Measurements from ENCODE around the gene CBFA2T3. TPM values are rescaled to one million over a fixed set of nuclear protein-coding genes. Genes with fewer than 3 reads are reported as not detected.

CBFA2T3 gene
- total RNA-seq, 1 experiment from 2014 or later = 2.9 TPM

- no peak overlapping the region; a peak in 1 of 7 replicates for H3K27ac Mint-ChIP-seq
- peaks cover 0 to 14% (median 6%) of the 10 kb centered on the region in 3 experiments for H3K36me3 Mint-ChIP-seq (ENCODE audit: insufficient read depth in 1 of 3, low read depth in 3 of 3)
- Histone ChIP-seq H3K18ac (ENCODE audit: insufficient read length, low read depth, low read length) (no peak overlapping the region), H3K4ac (ENCODE audit: low read depth, low read length) (no peak overlapping the region), H4K5ac (ENCODE audit: insufficient read length, low read depth, low read length) (no peak overlapping the region), H3K79me2 (ENCODE audit: insufficient read depth, low read length) (no peaks in the 10 kb centered on the region), H3K9me3 (ENCODE audit: control insufficient read depth, low read depth, low read length) (peaks cover 9% of the 10 kb centered on the region), H2BK5ac (ENCODE audit: insufficient read length, low read length) (no peak overlapping the region), H3K27me3 (ENCODE audit: insufficient read depth, low read length) (no peaks in the 10 kb centered on the region), H2BK120ac (ENCODE audit: low read depth, low read length, poor library complexity, severe bottlenecking) (no peak overlapping the region), H4K20me1 (ENCODE audit: control insufficient read depth, insufficient read depth, insufficient read length) (no peaks in the 10 kb centered on the region), H3T11ph (ENCODE audit: low read length) (no peak overlapping the region), H3K23ac (ENCODE audit: insufficient read length, low read depth, low read length) (no peak overlapping the region), H3K4me2 (ENCODE audit: insufficient read depth, insufficient read length, low read length) (no peak overlapping the region), H3K4me1 (ENCODE audit: insufficient read depth, low read length) (no peaks in the 10 kb centered on the region), H4K91ac (ENCODE audit: insufficient read length, low read depth, low read length) (no peak overlapping the region), H2BK15ac (ENCODE audit: low read depth, low read length) (no peak overlapping the region), H2BK12ac (ENCODE audit: insufficient read length, low read depth, low read length) (no peak overlapping the region), H4K8ac (replicated peaks; ENCODE audit: insufficient read length, low read depth, low read length) (no peak overlapping the region), H3K9ac (ENCODE audit: extremely low read depth, insufficient read length, low read length) (no peak overlapping the region), H3K56ac (ENCODE audit: insufficient read length, low read depth, low read length) (no peak overlapping the region), H3K23me2 (ENCODE audit: insufficient read length, low read depth, low read length, poor library complexity, severe bottlenecking) (no peaks in the 10 kb centered on the region), H2BK20ac (ENCODE audit: low read depth, low read length, poor library complexity, severe bottlenecking) (no peak overlapping the region), H2AK5ac (ENCODE audit: insufficient read length, low read length) (no peak overlapping the region), H3K14ac (ENCODE audit: insufficient read depth, low read length) (no peak overlapping the region; the same call in 1 of the 2 replicates), H2AFZ (ENCODE audit: low read length) (no peak overlapping the region), H3K27ac (ENCODE audit: insufficient read length, low read depth, low read length) (no peak overlapping the region), H3K79me1 (ENCODE audit: insufficient read depth, low read depth, low read length, poor library complexity, severe bottlenecking) (no peaks in the 10 kb centered on the region)
- no peak for DNase-seq
- peaks cover 19 to 22% of the 10 kb centered on the region in 2 experiments for H3K9me3 Mint-ChIP-seq
- peaks cover 4% of the 10 kb centered on the region for H3K27me3 Mint-ChIP-seq (ENCODE audit: low read depth)
- peaks cover 1 to 14% of the 10 kb centered on the region in 2 experiments; a peak in 3 of 4 replicates for H3K4me1 Mint-ChIP-seq
- TF ChIP-seq CTCF (conservative IDR thresholded peaks at IDR 0.05) = no peak
- H3K4me3 Mint-ChIP-seq = no peak overlapping the region
- no CpG with 5 or more reads among the region's 19 CpGs for WGBS (ENCODE audit: extremely low coverage, insufficient read length, low lambda C conversion rate)
Measured at GRCh38 chr16:88993946-88994600, 17.1 kb upstream of the CBFA2T3 start.

All from H9 (cell line).